Natural killer cell treated with Interleukin-12 subunit alpha and Interleukin-12 subunit beta and Interleukin-15 and Interleukin-18, amount 100 ng/mL, for 72 hours (primary cell): ENCODE data around the gene MBNL3. TPM values are rescaled to one million over a fixed set of nuclear protein-coding genes. Genes with fewer than 3 reads are reported as not detected.
"Not testable (repeated sequence)": the region's sequence is repeated elsewhere in the genome, so short reads cannot be mapped to it uniquely, and the experiment has no call there.

ENCODE experiments used
- ATAC-seq, 2 donors: fragments of 150-1000 bp; cut with Tn5 transposase in 1 of 2; sonication (Bioruptor Pico), chemical (Tn5 transposase) in 1 of 2; 2 replicates each; pipeline ENCODE4 v1.10.0; 2021
- DNase-seq: peaks from one replicate; pipeline ENCODE4 v3.0.0; 2022; ENCODE audit warnings: low spot score
- H3K27ac Mint-ChIP-seq, 2 donors: 1 replicate in 1 of 2; 2 replicates in 1 of 2; pipeline ENCODE4 v1.8.0; 2022; ENCODE audit warnings: mixed read lengths in 2 of 2, mild to moderate bottlenecking in 1 of 2, moderate library complexity in 1 of 2
- H3K27me3 Mint-ChIP-seq, 2 donors: 1 replicate in 1 of 2; 2 replicates in 1 of 2; pipeline ENCODE4 v1.8.0; 2022; ENCODE audit warnings: mixed read lengths in 2 of 2
- H3K36me3 Mint-ChIP-seq: one replicate; pipeline ENCODE4 v1.8.0; 2022; ENCODE audit warnings: mixed read lengths
- H3K4me1 Mint-ChIP-seq, 2 donors: 1 replicate in 1 of 2; 2 replicates in 1 of 2; pipeline ENCODE4 v1.8.0; 2022; ENCODE audit warnings: low read depth in 2 of 2, mixed read lengths in 2 of 2, mild to moderate bottlenecking in 1 of 2
- H3K4me3 Mint-ChIP-seq: one replicate; pipeline ENCODE4 v1.8.0; 2022; ENCODE audit warnings: mixed read lengths
- H3K9me3 Mint-ChIP-seq: 2 replicates; pipeline ENCODE4 v1.8.0; 2022; ENCODE audit warnings: mixed read lengths
- total RNA-seq, 2 donors: library from RNA; stranded (reverse); gene quantifications; one replicate each; pipeline ENCODE4 v1.2.3, GENCODE V29; 2022

MBNL3 gene
- total RNA-seq, 2 donors from 2014 or later = 13.3 to 15.5 TPM

- H3K27ac Mint-ChIP-seq = no peak overlapping the region
- no peaks in the 10 kb centered on the region for H3K4me1 Mint-ChIP-seq
- ATAC-seq (no peak), DNase-seq (no peak)
- H3K36me3 Mint-ChIP-seq = no peaks in the 10 kb centered on the region
- H3K27me3 Mint-ChIP-seq = peaks cover 0 to 6% of the 10 kb centered on the region in 2 donors
- no peak overlapping the region for H3K4me3 Mint-ChIP-seq
- H3K9me3 Mint-ChIP-seq = no peaks in the 10 kb centered on the region
Measured at GRCh38 chrX:132467989-132468388, 20.8 kb downstream of the MBNL3 start.

DNA sequence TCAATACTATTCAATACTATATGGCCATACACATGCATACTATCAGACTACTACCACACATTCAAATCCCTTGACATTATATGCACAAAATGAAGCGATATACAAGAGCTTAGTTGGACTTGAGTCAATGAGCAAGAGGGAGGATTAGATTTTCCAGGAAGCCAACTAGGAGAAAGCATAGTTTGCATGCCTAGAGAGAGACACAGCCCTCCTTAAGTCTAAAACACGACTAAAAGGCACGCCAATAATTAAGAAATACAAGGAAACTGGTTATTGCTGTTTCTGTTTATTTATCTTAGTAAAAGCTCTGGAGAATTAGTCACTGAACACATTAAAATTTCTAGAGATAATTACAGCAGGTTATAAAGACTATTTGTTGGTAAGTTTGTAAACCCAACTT is 21.8 kb downstream of the MBNL3 start:
- Mint-ChIP-seq H3K36me3 (no peaks in the 10 kb centered on the region), H3K27ac (no peak overlapping the region), H3K9me3 (no peaks in the 10 kb centered on the region), H3K4me1 (no peaks in the 10 kb centered on the region), H3K27me3 (peaks cover 0 to 8% of the 10 kb centered on the region in 2 donors), H3K4me3 (no peak overlapping the region)
- ATAC-seq (no peak), DNase-seq (no peak)

DNA sequence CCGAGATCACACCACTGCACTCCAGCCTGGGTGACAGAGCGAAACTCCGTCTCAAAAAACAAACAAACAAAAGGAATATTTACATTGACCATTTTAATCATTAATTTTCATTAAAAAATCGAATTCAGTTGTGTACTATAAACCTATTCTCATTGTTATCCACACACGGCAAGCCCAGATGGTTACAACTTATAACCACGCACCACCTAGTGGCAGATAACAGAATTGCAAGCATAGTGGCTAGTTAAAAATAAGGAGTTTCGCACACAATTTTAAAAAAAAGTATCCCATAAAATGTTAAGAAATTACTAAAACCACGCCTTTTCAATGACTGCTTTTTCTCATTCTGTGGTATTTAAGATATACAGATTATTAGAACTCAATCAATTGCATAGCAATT is 25.4 kb downstream of the MBNL3 start:
- DNase-seq (no peak), ATAC-seq (no peak)
- H3K9me3 Mint-ChIP-seq = no peaks in the 10 kb centered on the region
- no peak overlapping the region for H3K4me3 Mint-ChIP-seq
- H3K27ac Mint-ChIP-seq = no peak overlapping the region
- no peaks in the 10 kb centered on the region for H3K36me3 Mint-ChIP-seq
- H3K4me1 Mint-ChIP-seq = peaks cover 2 to 6% of the 10 kb centered on the region in 2 donors
- peaks cover 0 to 12% of the 10 kb centered on the region in 2 donors for H3K27me3 Mint-ChIP-seq

DNA sequence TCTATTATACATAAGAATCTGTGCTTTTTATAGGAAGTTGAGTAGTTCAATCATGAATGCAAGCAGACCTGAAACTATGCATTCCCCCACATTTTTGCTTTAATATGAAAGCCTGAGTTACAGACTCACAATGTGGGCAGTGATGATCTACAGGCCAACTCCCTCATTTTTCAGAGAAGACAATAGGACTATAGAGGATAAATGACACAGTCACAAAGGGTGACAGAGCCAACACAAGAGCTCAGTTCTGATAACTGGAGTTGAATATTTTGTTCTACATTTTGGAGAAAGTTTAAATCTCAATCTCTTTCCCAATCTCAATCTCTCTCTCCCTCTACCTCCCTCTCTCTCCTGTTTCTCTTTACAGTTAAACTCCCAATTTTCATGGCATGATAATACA is 27.0 kb downstream of the MBNL3 start:
- DNase-seq = no peak
- no peak overlapping the region for H3K4me3 Mint-ChIP-seq
- peaks cover 2 to 6% of the 10 kb centered on the region in 2 donors for H3K4me1 Mint-ChIP-seq
- peaks cover 0 to 12% of the 10 kb centered on the region in 2 donors for H3K27me3 Mint-ChIP-seq
- no peak overlapping the region for H3K27ac Mint-ChIP-seq
- no peaks in the 10 kb centered on the region for H3K9me3 Mint-ChIP-seq
- no peaks in the 10 kb centered on the region for H3K36me3 Mint-ChIP-seq
- ATAC-seq = no peak

- H3K4me1 Mint-ChIP-seq = peaks cover 0 to 4% of the 10 kb centered on the region in 2 donors
Measured at GRCh38 chrX:132452911-132453550, 35.8 kb downstream of the MBNL3 start.

DNA sequence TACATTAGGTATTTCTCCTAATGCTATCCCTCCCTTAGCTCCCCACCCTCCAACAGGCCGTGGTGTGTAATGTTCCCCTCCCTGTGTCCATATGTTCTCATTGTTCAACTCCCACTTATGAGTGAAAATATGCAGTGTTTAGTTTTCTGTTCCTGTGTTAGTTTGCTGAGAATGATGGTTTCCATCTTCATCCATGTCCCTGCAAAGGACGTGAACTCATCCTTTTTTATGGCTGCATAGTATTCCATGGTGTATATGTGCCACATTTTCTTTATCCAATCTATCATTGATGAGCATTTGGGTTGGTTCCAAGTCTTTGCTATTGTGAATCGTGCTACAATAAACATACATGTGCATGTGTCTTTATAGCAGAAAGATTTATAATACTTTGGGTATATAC is 42.9 kb downstream of the MBNL3 start:
- not testable (repeated sequence) for H3K9me3 Mint-ChIP-seq, H3K27me3 Mint-ChIP-seq, H3K27ac Mint-ChIP-seq, H3K4me3 Mint-ChIP-seq, ATAC-seq, DNase-seq, H3K4me1 Mint-ChIP-seq
- H3K36me3 Mint-ChIP-seq = peaks cover 17% of the 10 kb centered on the region

More at GRCh38 chrX:132452911-132453550, 35.8 kb downstream of the MBNL3 start:
- Mint-ChIP-seq H3K27ac (no peak overlapping the region), H3K9me3 (no peaks in the 10 kb centered on the region), H3K36me3 (peaks cover 17% of the 10 kb centered on the region), H3K4me3 (no peak overlapping the region), H3K27me3 (peaks cover 0 to 2% of the 10 kb centered on the region in 2 donors)
- ATAC-seq = no peak
- DNase-seq = no peak

GRCh38 chrX:132444936-132445335 is 43.9 kb downstream of the MBNL3 start:
- no peaks in the 10 kb centered on the region for H3K4me1 Mint-ChIP-seq
- H3K27ac Mint-ChIP-seq = no peak overlapping the region
- DNase-seq = no peak
- no peak for ATAC-seq
- peaks cover 0 to 3% of the 10 kb centered on the region in 2 donors for H3K27me3 Mint-ChIP-seq
- H3K4me3 Mint-ChIP-seq = no peak overlapping the region
- peaks cover 10% of the 10 kb centered on the region for H3K36me3 Mint-ChIP-seq
- no peaks in the 10 kb centered on the region for H3K9me3 Mint-ChIP-seq

GRCh38 chrX:132443196-132444135 is 45.4 kb downstream of the MBNL3 start:
- H3K27ac Mint-ChIP-seq = no peak overlapping the region
- H3K9me3 Mint-ChIP-seq = no peaks in the 10 kb centered on the region
- DNase-seq = no peak
- ATAC-seq = no peak
- no peak overlapping the region for H3K4me3 Mint-ChIP-seq
- peaks cover 3% of the 10 kb centered on the region for H3K36me3 Mint-ChIP-seq
- H3K27me3 Mint-ChIP-seq = peaks cover 0 to 3% of the 10 kb centered on the region in 2 donors
- no peaks in the 10 kb centered on the region for H3K4me1 Mint-ChIP-seq

GRCh38 chrX:132442691-132443090 is 46.1 kb downstream of the MBNL3 start:
- Mint-ChIP-seq H3K4me1 (no peaks in the 10 kb centered on the region), H3K27me3 (peaks cover 0 to 3% of the 10 kb centered on the region in 2 donors), H3K27ac (no peak overlapping the region), H3K36me3 (no peaks in the 10 kb centered on the region), H3K9me3 (no peaks in the 10 kb centered on the region), H3K4me3 (no peak overlapping the region)
- no peak for DNase-seq
- ATAC-seq = no peak

GRCh38 chrX:132435222-132435621 is 53.6 kb downstream of the MBNL3 start:
- no peak overlapping the region for H3K4me3 Mint-ChIP-seq
- ATAC-seq = no peak

DNA sequence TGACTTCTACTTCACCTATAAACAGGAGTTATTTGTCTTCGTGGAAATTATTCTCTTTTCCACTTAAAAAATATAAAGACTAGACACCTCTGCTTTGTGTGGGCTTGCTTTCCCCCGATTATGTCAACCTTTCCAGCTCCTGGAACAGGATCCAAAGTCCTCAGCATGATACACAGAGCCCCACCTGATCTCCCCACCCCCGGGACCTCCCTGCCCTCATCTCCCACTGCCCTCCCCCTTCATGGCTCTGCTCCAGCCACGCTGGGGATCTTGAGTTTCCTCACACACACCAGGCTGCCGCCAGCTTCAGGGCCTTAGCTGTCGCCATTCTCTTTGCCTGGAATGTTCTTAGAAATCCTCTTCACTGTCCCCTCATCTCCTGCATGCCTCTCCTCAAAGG is 55.3 kb downstream of the MBNL3 start:
- H3K4me3 Mint-ChIP-seq = no peak overlapping the region
- DNase-seq (no peak), ATAC-seq (no peak)
- no peaks in the 10 kb centered on the region for H3K9me3 Mint-ChIP-seq
- no peaks in the 10 kb centered on the region for H3K36me3 Mint-ChIP-seq
- no peak overlapping the region for H3K27ac Mint-ChIP-seq
- peaks cover 0 to 6% of the 10 kb centered on the region in 2 donors for H3K27me3 Mint-ChIP-seq
- no peaks in the 10 kb centered on the region for H3K4me1 Mint-ChIP-seq

More at GRCh38 chrX:132435222-132435621, 53.6 kb downstream of the MBNL3 start:
- no peaks in the 10 kb centered on the region for H3K36me3 Mint-ChIP-seq
- no peak overlapping the region for H3K27ac Mint-ChIP-seq
- no peaks in the 10 kb centered on the region for H3K9me3 Mint-ChIP-seq
- no peak for DNase-seq
- no peaks in the 10 kb centered on the region for H3K4me1 Mint-ChIP-seq
- peaks cover 0 to 6% of the 10 kb centered on the region in 2 donors for H3K27me3 Mint-ChIP-seq

- H3K27ac Mint-ChIP-seq = no peak overlapping the region
- ATAC-seq (no peak), DNase-seq (no peak)
- peaks cover 0 to 6% of the 10 kb centered on the region in 2 donors for H3K27me3 Mint-ChIP-seq
- no peak overlapping the region for H3K4me3 Mint-ChIP-seq
- no peaks in the 10 kb centered on the region for H3K36me3 Mint-ChIP-seq
- H3K4me1 Mint-ChIP-seq = no peaks in the 10 kb centered on the region
- H3K9me3 Mint-ChIP-seq = no peaks in the 10 kb centered on the region
Measured at GRCh38 chrX:132433001-132433400, 55.8 kb downstream of the MBNL3 start.

- no peaks in the 10 kb centered on the region for H3K36me3 Mint-ChIP-seq
- ATAC-seq (no peak), DNase-seq (no peak)
- no peaks in the 10 kb centered on the region for H3K9me3 Mint-ChIP-seq
- peaks cover 0 to 7% of the 10 kb centered on the region in 2 donors for H3K27me3 Mint-ChIP-seq
- H3K4me3 Mint-ChIP-seq = no peak overlapping the region
- H3K4me1 Mint-ChIP-seq = peaks cover 9% of the 10 kb centered on the region in 2 donors
- no peak overlapping the region for H3K27ac Mint-ChIP-seq
Measured at GRCh38 chrX:132428896-132429295, 59.9 kb downstream of the MBNL3 start.

DNA sequence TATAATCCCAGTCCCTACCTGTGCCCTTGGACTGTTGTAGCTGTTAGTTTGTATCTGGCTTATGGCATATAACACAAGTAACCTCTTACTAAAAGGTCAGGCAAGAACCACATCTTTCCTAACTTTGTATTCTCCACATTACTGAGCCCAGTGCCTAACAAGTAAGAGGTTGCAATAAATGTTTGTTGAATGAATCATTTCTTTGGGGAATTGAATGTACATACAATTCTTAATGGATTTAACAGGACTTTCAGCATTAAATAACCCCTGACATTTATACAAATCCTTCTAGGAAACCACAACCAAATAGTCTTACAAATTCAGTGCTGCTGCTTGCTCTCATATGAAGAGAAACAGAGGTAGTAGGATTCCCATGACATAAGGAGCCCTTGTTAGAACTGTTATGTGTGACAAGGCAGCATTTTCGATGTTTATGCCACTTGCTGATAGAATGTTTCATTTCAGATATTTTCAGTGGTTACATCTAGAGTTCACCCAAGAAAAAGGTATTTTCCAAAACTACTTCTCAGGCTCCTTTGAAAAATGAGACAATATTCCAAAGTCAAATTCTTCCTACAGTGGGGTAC is 62.0 kb downstream of the MBNL3 start:
- no peak for ATAC-seq
- H3K4me1 Mint-ChIP-seq = peaks cover 9% of the 10 kb centered on the region in 2 donors
- H3K36me3 Mint-ChIP-seq = no peaks in the 10 kb centered on the region
- DNase-seq = no peak
- H3K27me3 Mint-ChIP-seq = peaks cover 0 to 9% of the 10 kb centered on the region in 2 donors
- no peaks in the 10 kb centered on the region for H3K9me3 Mint-ChIP-seq
- no peak overlapping the region for H3K4me3 Mint-ChIP-seq
- H3K27ac Mint-ChIP-seq = no peak overlapping the region
